Femur (tissue), 1 donor: Measurements from ENCODE around the gene B4GALNT4.
"Not testable (repeated sequence)": the region's sequence is repeated elsewhere in the genome, so short reads cannot be mapped to it uniquely, and the experiment has no call there.

Source experiments
- DNase-seq: peaks from one replicate; pipeline ENCODE4 v3.0.0-alpha.2; 2017

The B4GALNT4 gene

GRCh38 chr11:424766-425165, 55.5 kb downstream of the B4GALNT4 start:
- not testable (repeated sequence) for DNase-seq

- no peak for DNase-seq
Observed at GRCh38 chr11:425301-425700, 56.0 kb downstream of the B4GALNT4 start.

- no peak for DNase-seq
Observed at GRCh38 chr11:426851-427250, 57.6 kb downstream of the B4GALNT4 start.

- no peak for DNase-seq
Observed at GRCh38 chr11:428295-428694, 59.0 kb downstream of the B4GALNT4 start.

- DNase-seq, result no peak
Observed at GRCh38 chr11:429391-429790, 60.1 kb downstream of the B4GALNT4 start.

GRCh38 chr11:429931-430456, 60.7 kb downstream of the B4GALNT4 start:
- DNase-seq, result no peak
